BE2C (cell line): ENCODE measurements around the gene LRRN4.
A peak's percentile ranks its signal among the peaks of the same experiment; 100 is the strongest.
"Not testable (repeated sequence)": the region's sequence is repeated elsewhere in the genome, so short reads cannot be mapped to it uniquely, and the experiment has no call there.

Experiments
- DNase-seq: peaks from one replicate; pipeline ENCODE4 v3.0.0-alpha.2; 2020
- H3K27me3 ChIP-seq: fragments of 250-450 bp; sonication (Bioruptor Pico); 2 replicates; pipeline ENCODE4 v1.5.1; 2020; ENCODE audit warnings: mild to moderate bottlenecking
- H3K36me3 ChIP-seq: fragments of 250-450 bp; sonication (Bioruptor Pico); 2 replicates; pipeline ENCODE4 v1.5.1; 2020; ENCODE audit warnings: mild to moderate bottlenecking
- H3K4me1 ChIP-seq: fragments of 250-450 bp; sonication (Bioruptor Pico); 2 replicates; pipeline ENCODE4 v1.5.1; 2020
- H3K4me3 ChIP-seq: 2 replicates; pipeline ENCODE4 v1.5.1; 2011; ENCODE audit warnings: low read depth, low read length
- H3K9me3 ChIP-seq: fragments of 250-450 bp; sonication (Bioruptor Pico); 2 replicates; pipeline ENCODE4 v1.5.1; 2020
- CTCF ChIP-seq: IDR thresholded peaks from 2 replicates; pipeline ENCODE4 v1.5.1; 2012; ENCODE audit warnings: mild to moderate bottlenecking, low read depth, low read length

Gene LRRN4

GRCh38 chr20:6057139-6057538 lies 3.3 kb upstream of the LRRN4 start:
- H3K9me3 ChIP-seq = no peaks in the 10 kb centered on the region
- DNase-seq = no peak
- peaks cover 25% of the 10 kb centered on the region for H3K27me3 ChIP-seq
- H3K36me3 ChIP-seq = no peaks in the 10 kb centered on the region
- H3K4me1 ChIP-seq = peaks cover 9% of the 10 kb centered on the region
- H3K4me3 ChIP-seq = no peak overlapping the region
- no peak for TF ChIP-seq CTCF

- no peak for DNase-seq
- Histone ChIP-seq H3K27me3 (peaks cover 35% of the 10 kb centered on the region), H3K9me3 (no peaks in the 10 kb centered on the region), H3K4me3 (no peak overlapping the region), H3K4me1 (peaks cover 9% of the 10 kb centered on the region), H3K36me3 (no peaks in the 10 kb centered on the region)
- no peak for TF ChIP-seq CTCF
Observed at GRCh38 chr20:6055981-6056569, 2.2 kb upstream of the LRRN4 start.

GRCh38 chr20:6055161-6055783 lies 1.4 kb upstream of the LRRN4 start:
- peaks cover 43% of the 10 kb centered on the region for H3K27me3 ChIP-seq
- TF ChIP-seq CTCF = no peak

GRCh38 chr20:6054689-6055051 lies 810 bp upstream of the LRRN4 start:
- not testable (repeated sequence) for H3K4me1 ChIP-seq, H3K36me3 ChIP-seq, H3K9me3 ChIP-seq, DNase-seq
- peak overlapping the region; percentile 48 for H3K4me3 ChIP-seq
- peaks cover 47% of the 10 kb centered on the region for H3K27me3 ChIP-seq

More at GRCh38 chr20:6055161-6055783, 1.4 kb upstream of the LRRN4 start:
- no peaks in the 10 kb centered on the region for H3K9me3 ChIP-seq
- peaks cover 9% of the 10 kb centered on the region for H3K4me1 ChIP-seq
- H3K36me3 ChIP-seq = no peaks in the 10 kb centered on the region
- peak; percentile 51 for DNase-seq
- peak overlapping the region; percentile 48 for H3K4me3 ChIP-seq

GRCh38 chr20:6053064-6053775 lies 640 bp downstream of the LRRN4 start:
- H3K36me3 ChIP-seq = no peaks in the 10 kb centered on the region
- no peaks in the 10 kb centered on the region for H3K9me3 ChIP-seq
- peaks cover 42% of the 10 kb centered on the region for H3K27me3 ChIP-seq
- no peak for DNase-seq
- no peak overlapping the region for H3K4me3 ChIP-seq
- H3K4me1 ChIP-seq = peaks cover 9% of the 10 kb centered on the region
- TF ChIP-seq CTCF = no peak

GRCh38 chr20:6051505-6051904 lies 2.4 kb downstream of the LRRN4 start:
- H3K4me3 ChIP-seq = no peak overlapping the region
- H3K4me1 ChIP-seq = peaks cover 9% of the 10 kb centered on the region
- TF ChIP-seq CTCF = no peak
- peaks cover 42% of the 10 kb centered on the region for H3K27me3 ChIP-seq
- H3K9me3 ChIP-seq = no peaks in the 10 kb centered on the region
- no peak for DNase-seq
- H3K36me3 ChIP-seq = no peaks in the 10 kb centered on the region
